Neuronal stem cell (in vitro differentiated cells): ENCODE measurements around the gene POTEI.
"Not testable (repeated sequence)": the region's sequence is repeated elsewhere in the genome, so short reads cannot be mapped to it uniquely, and the experiment has no call there.

ENCODE experiments used
- DNase-seq: peaks from one replicate; pipeline ENCODE4 v3.0.0-alpha.2; 2013; ENCODE audit warnings: low spot score
- H2AFZ ChIP-seq: one replicate; pipeline ENCODE4 v1.6.1; 2013; ENCODE audit warnings: mild to moderate bottlenecking, low read length, inconsistent platforms
- H2AK5ac ChIP-seq: 2 replicates; pipeline ENCODE4 v1.6.1; 2013; ENCODE audit warnings: low read depth, mild to moderate bottlenecking, inconsistent platforms, low read length, moderate library complexity, mixed read lengths
- H2BK120ac ChIP-seq: 2 replicates; pipeline ENCODE4 v1.6.1; 2013; ENCODE audit warnings: low read depth, mild to moderate bottlenecking, inconsistent platforms, low read length, moderate library complexity, mixed read lengths
- H2BK12ac ChIP-seq: one replicate; pipeline ENCODE4 v1.6.1; 2013; ENCODE audit warnings: low read length, inconsistent platforms
- H2BK15ac ChIP-seq: 2 replicates; pipeline ENCODE4 v1.6.1; 2013; ENCODE audit warnings: mild to moderate bottlenecking, low read length, inconsistent platforms, mixed read lengths
- H2BK5ac ChIP-seq: one replicate; pipeline ENCODE4 v1.6.1; 2013; ENCODE audit warnings: inconsistent platforms, mild to moderate bottlenecking, low read length, moderate library complexity
- H3K14ac ChIP-seq: one replicate; pipeline ENCODE4 v1.6.1; 2013; ENCODE audit warnings: low read length, inconsistent platforms
- H3K18ac ChIP-seq: 2 replicates; pipeline ENCODE4 v1.6.1; 2013; ENCODE audit warnings: low read length, inconsistent platforms
- H3K23ac ChIP-seq: 2 replicates; pipeline ENCODE4 v1.6.1; 2013; ENCODE audit warnings: low read depth, mild to moderate bottlenecking, mixed read lengths, low read length, inconsistent platforms; ENCODE audit not compliant: poor library complexity
- H3K27ac ChIP-seq: replicated peaks from 3 replicates; pipeline ENCODE4 v1.5.1; 2013; ENCODE audit warnings: low read length, inconsistent platforms
- H3K27me3 ChIP-seq, 3 experiments: 2 replicates each; pipeline ENCODE4 v1.6.1; 2013; ENCODE audit warnings: low read length in 3 of 3, mild to moderate bottlenecking in 2 of 3, inconsistent platforms in 1 of 3, low read depth in 1 of 3, mixed read lengths in 1 of 3, moderate library complexity in 1 of 3; ENCODE audit not compliant: control insufficient read depth in 3 of 3, insufficient read depth in 3 of 3
- H3K36me3 ChIP-seq, 2 donors: replicated peaks in 1 of 2; 2 replicates each; pipeline ENCODE4 v1.6.1; 2013; ENCODE audit warnings: low read length in 2 of 2; ENCODE audit not compliant: control insufficient read depth in 2 of 2, insufficient read depth in 2 of 2
- H3K4ac ChIP-seq: 2 replicates; pipeline ENCODE4 v1.6.1; 2013; ENCODE audit warnings: inconsistent platforms, mild to moderate bottlenecking, low read length, moderate library complexity
- H3K4me1 ChIP-seq, 2 donors: 1 replicate in 1 of 2; 2 replicates in 1 of 2; pipeline ENCODE4 v1.6.1; 2013; ENCODE audit warnings: low read length in 2 of 2, low read depth in 1 of 2; ENCODE audit not compliant: control insufficient read depth in 2 of 2, insufficient read depth in 1 of 2
- H3K4me2 ChIP-seq: one replicate; pipeline ENCODE4 v1.6.1; 2013; ENCODE audit warnings: mild to moderate bottlenecking, low read length, inconsistent platforms; ENCODE audit not compliant: insufficient read depth, poor library complexity, severe bottlenecking
- H3K4me3 ChIP-seq, 2 donors: 2 replicates each; pipeline ENCODE4 v1.5.1; 2013; ENCODE audit warnings: low read length in 2 of 2, mild to moderate bottlenecking in 2 of 2, inconsistent platforms in 1 of 2, moderate library complexity in 1 of 2
- H3K79me1 ChIP-seq: one replicate; pipeline ENCODE4 v1.6.1; 2013; ENCODE audit warnings: low read depth, mild to moderate bottlenecking, inconsistent platforms, low read length, moderate library complexity
- H3K9ac ChIP-seq: one replicate; pipeline ENCODE4 v1.6.1; 2013; ENCODE audit warnings: mild to moderate bottlenecking, low read depth, low read length, inconsistent platforms; ENCODE audit not compliant: poor library complexity
- H3K9me3 ChIP-seq, 2 donors: replicated peaks in 1 of 2; 2 replicates each; pipeline versions ENCODE3 to v1.6.1; 2013; ENCODE audit warnings: low read length in 2 of 2, mild to moderate bottlenecking in 2 of 2, inconsistent platforms in 1 of 2, low read depth in 1 of 2, mixed read lengths in 1 of 2, moderate library complexity in 1 of 2; ENCODE audit not compliant: control insufficient read depth in 2 of 2, insufficient read depth in 1 of 2
- H4K8ac ChIP-seq: one replicate; pipeline ENCODE4 v1.6.1; 2013; ENCODE audit warnings: low read depth, mild to moderate bottlenecking, inconsistent platforms, low read length, moderate library complexity
- H4K91ac ChIP-seq: one replicate; pipeline ENCODE4 v1.6.1; 2013; ENCODE audit warnings: low read length, low read depth, mild to moderate bottlenecking, inconsistent platforms; ENCODE audit not compliant: poor library complexity
- WGBS, 2 donors: extraction: QIAGEN DNeasy Blood & Tissue Kit; methylation state at CpG; one replicate each; pipeline ENCODE4 v1.1.7; 2013; ENCODE audit warnings: missing lambda C conversion rate in 2 of 2, mixed read lengths in 1 of 2; ENCODE audit not compliant: insufficient read length in 2 of 2, insufficient replicate concordance in 1 of 2; ENCODE audit errors: extremely low coverage in 2 of 2; 5-methylcytosine and 5-hydroxymethylcytosine counted together

Gene POTEI

DNA sequence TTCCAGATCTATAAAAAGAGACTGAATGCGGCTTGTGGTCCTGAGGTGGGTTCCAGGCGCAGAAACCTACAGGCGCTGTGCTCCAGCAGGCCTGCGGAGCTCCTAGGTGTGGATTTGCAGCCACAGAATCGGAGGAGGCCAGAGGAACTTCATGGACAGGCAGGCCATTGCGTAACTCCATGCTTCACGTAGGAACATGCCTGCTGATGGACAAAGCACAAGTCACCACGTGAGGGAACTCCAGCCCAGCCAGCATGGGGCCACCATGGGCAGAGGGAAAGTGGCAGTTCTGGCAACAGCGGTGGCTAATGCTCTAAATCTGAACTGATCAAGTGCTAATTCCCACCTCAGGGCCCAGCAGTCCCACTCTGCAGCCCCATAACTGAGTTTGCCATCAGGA is 29.1 kb upstream of the POTEI start:
- H3K27ac ChIP-seq, H4K8ac ChIP-seq, H3K4ac ChIP-seq, H3K4me1 ChIP-seq, H2BK15ac ChIP-seq, H3K9ac ChIP-seq, H2AFZ ChIP-seq, H3K79me1 ChIP-seq, H3K18ac ChIP-seq, H4K91ac ChIP-seq, H3K14ac ChIP-seq, H3K4me2 ChIP-seq, DNase-seq, H2AK5ac ChIP-seq, H2BK5ac ChIP-seq, H2BK12ac ChIP-seq, H3K23ac ChIP-seq, H3K9me3 ChIP-seq, H3K36me3 ChIP-seq, H2BK120ac ChIP-seq, H3K4me3 ChIP-seq, H3K27me3 ChIP-seq: not testable (repeated sequence)
- WGBS, 2 donors = no CpG with 5 or more reads among the region's 9 CpGs

DNA sequence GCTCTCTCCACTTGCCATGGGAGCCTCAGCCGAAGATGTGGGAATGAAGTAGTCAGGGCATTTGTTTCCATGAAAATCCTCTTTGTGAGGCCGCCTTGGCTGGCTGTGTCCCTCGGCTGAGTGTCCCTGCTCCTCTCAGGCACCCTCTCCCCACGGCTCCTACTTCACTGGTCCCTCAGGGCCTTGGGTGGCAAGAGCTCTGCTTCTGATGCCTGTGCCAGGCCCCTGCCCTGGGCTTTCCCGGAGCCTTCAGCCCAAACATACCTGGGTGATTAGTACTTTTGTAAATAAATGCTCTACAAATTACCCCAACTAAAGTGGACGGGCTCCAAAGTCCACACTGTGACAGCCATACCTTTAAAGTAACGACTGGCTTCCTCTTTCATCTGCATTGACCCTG is 27.5 kb upstream of the POTEI start:
- not testable (repeated sequence) for H2BK12ac ChIP-seq, H2BK15ac ChIP-seq, H2AK5ac ChIP-seq, H3K4me3 ChIP-seq, H3K9ac ChIP-seq, H3K18ac ChIP-seq, H3K27ac ChIP-seq, H2BK120ac ChIP-seq, H3K36me3 ChIP-seq, H2AFZ ChIP-seq, H4K91ac ChIP-seq, H3K4me2 ChIP-seq, H3K4ac ChIP-seq, H3K23ac ChIP-seq, H3K4me1 ChIP-seq, DNase-seq, H3K9me3 ChIP-seq, H3K14ac ChIP-seq, H3K27me3 ChIP-seq, H4K8ac ChIP-seq, H3K79me1 ChIP-seq, H2BK5ac ChIP-seq
- no CpG with 5 or more reads among the region's 7 CpGs for WGBS, 2 donors

DNA sequence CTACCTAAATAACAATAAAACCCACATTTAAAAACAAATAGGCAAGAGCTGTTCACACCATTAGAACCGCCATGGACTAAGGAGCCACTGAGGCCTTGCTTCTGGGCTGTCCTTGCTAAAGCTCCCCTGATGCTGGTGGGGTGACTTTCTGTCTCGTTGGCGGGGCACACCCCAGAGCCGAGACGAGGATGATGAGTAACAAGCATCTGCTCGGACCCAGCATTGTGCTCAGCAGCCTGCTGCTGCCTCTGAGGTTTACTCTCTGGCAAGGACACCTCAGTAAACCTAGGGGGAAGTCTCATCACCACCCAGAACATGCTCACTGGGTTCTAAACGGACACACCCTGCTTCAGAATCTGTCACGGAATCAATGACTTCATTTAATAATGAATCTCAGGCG is 22.5 kb upstream of the POTEI start:
- not testable (repeated sequence) for H2BK120ac ChIP-seq, H2BK12ac ChIP-seq, H3K27ac ChIP-seq, H3K18ac ChIP-seq, H3K14ac ChIP-seq, H2AFZ ChIP-seq, H2AK5ac ChIP-seq, H3K23ac ChIP-seq, H3K4me1 ChIP-seq, DNase-seq, H3K9ac ChIP-seq, H3K27me3 ChIP-seq, H2BK15ac ChIP-seq, H2BK5ac ChIP-seq, H3K79me1 ChIP-seq, H3K4me2 ChIP-seq, H3K36me3 ChIP-seq, H3K4me3 ChIP-seq, H3K4ac ChIP-seq, H4K8ac ChIP-seq, H3K9me3 ChIP-seq, H4K91ac ChIP-seq
- WGBS, 2 donors = no CpG with 5 or more reads among the region's 9 CpGs

GRCh38 chr2:130531225-130531624 is 22.1 kb upstream of the POTEI start:
- H3K18ac ChIP-seq, H3K4ac ChIP-seq, H2BK120ac ChIP-seq, H2BK5ac ChIP-seq, H3K23ac ChIP-seq, H3K27ac ChIP-seq, H3K4me3 ChIP-seq, H3K14ac ChIP-seq, DNase-seq, H2BK12ac ChIP-seq, H3K9ac ChIP-seq, H3K79me1 ChIP-seq, H2AK5ac ChIP-seq, H3K36me3 ChIP-seq, H3K9me3 ChIP-seq, H2AFZ ChIP-seq, H4K8ac ChIP-seq, H3K4me1 ChIP-seq, H3K27me3 ChIP-seq, H3K4me2 ChIP-seq, H4K91ac ChIP-seq, H2BK15ac ChIP-seq: not testable (repeated sequence)
- no CpG with 5 or more reads among the region's 5 CpGs for WGBS, 2 donors
